GM23338 (cell line): Measurements from ENCODE around the gene KRTAP10-1. TPM values are rescaled to one million over a fixed set of nuclear protein-coding genes. Genes with fewer than 3 reads are reported as not detected.
"Not testable (repeated sequence)": the region's sequence is repeated elsewhere in the genome, so short reads cannot be mapped to it uniquely, and the experiment has no call there.

Source experiments
- ATAC-seq: fragments of 200-7000 bp; cut with Tn5 transposase; 3 replicates; pipeline ENCODE4 v1.9.1; 2020
- DNase-seq: peaks from one replicate; pipeline ENCODE4 v3.0.0-alpha.2; 2015; ENCODE audit warnings: low spot score
- H2AFZ ChIP-seq: fragments of 200-600 bp; sonication (generic); 2 replicates; pipeline ENCODE4 v1.8.0; 2016; ENCODE audit warnings: antibody characterized with exemption, mild to moderate bottlenecking, moderate library complexity
- H3F3A ChIP-seq: fragments of 200-600 bp; sonication (generic); replicated peaks from 2 replicates; pipeline ENCODE4 v1.8.0; 2017; ENCODE audit warnings: antibody characterized with exemption, mixed run types, low read depth
- H3K27ac ChIP-seq: fragments of 200-600 bp; sonication (generic); 2 replicates; pipeline ENCODE4 v1.6.1; 2016; ENCODE audit warnings: low read depth
- H3K27me3 ChIP-seq: fragments of 200-600 bp; sonication (generic); 2 replicates; pipeline ENCODE4 v1.8.0; 2016; ENCODE audit warnings: mild to moderate bottlenecking, mixed run types, moderate library complexity; ENCODE audit not compliant: insufficient read depth
- H3K36me3 ChIP-seq: fragments of 200-600 bp; sonication (generic); 2 replicates; pipeline ENCODE4 v1.8.0; 2016; ENCODE audit warnings: mild to moderate bottlenecking; ENCODE audit not compliant: insufficient read depth
- H3K4me1 ChIP-seq: fragments of 200-600 bp; sonication (generic); 2 replicates; pipeline ENCODE4 v1.8.0; 2016; ENCODE audit warnings: mild to moderate bottlenecking, moderate library complexity; ENCODE audit not compliant: insufficient read depth
- H3K4me2 ChIP-seq: fragments of 200-600 bp; sonication (generic); 2 replicates; pipeline ENCODE4 v1.7.1; 2017; ENCODE audit warnings: mixed run types
- H3K4me3 ChIP-seq: fragments of 200-600 bp; sonication (generic); 2 replicates; pipeline ENCODE4 v1.6.1; 2016; ENCODE audit warnings: mixed run types
- H3K79me2 ChIP-seq: fragments of 200-600 bp; sonication (generic); replicated peaks from 2 replicates; pipeline ENCODE4 v1.8.0; 2017; ENCODE audit warnings: mild to moderate bottlenecking; ENCODE audit not compliant: insufficient read depth
- H3K9me2 ChIP-seq: fragments of 200-600 bp; sonication (generic); 2 replicates; pipeline ENCODE4 v1.8.0; 2017; ENCODE audit not compliant: insufficient read depth
- H4K20me1 ChIP-seq: fragments of 200-600 bp; sonication (generic); replicated peaks from 2 replicates; pipeline ENCODE4 v1.8.0; 2017; ENCODE audit warnings: mild to moderate bottlenecking; ENCODE audit not compliant: insufficient read depth
- H3K27ac Mint-ChIP-seq: 2 replicates; pipeline ENCODE4 v1.8.0; 2020; ENCODE audit warnings: inconsistent platforms, mild to moderate bottlenecking, moderate library complexity, mixed read lengths
- H3K27me3 Mint-ChIP-seq: 3 replicates; pipeline ENCODE4 v1.8.0; 2022; ENCODE audit warnings: low read depth, mild to moderate bottlenecking, moderate library complexity, mixed read lengths, inconsistent platforms; ENCODE audit not compliant: insufficient read depth, poor library complexity
- H3K36me3 Mint-ChIP-seq: 3 replicates; pipeline ENCODE4 v1.8.0; 2021; ENCODE audit warnings: low read depth, mild to moderate bottlenecking, inconsistent platforms, moderate library complexity, mixed read lengths
- H3K4me1 Mint-ChIP-seq: 3 replicates; pipeline ENCODE4 v1.8.0; 2020; ENCODE audit warnings: mild to moderate bottlenecking, inconsistent platforms, mixed read lengths
- H3K4me3 Mint-ChIP-seq: 3 replicates; pipeline ENCODE4 v1.8.0; 2021; ENCODE audit warnings: moderate library complexity, mild to moderate bottlenecking, inconsistent platforms, mixed read lengths
- H3K9me3 Mint-ChIP-seq: 3 replicates; pipeline ENCODE4 v1.8.0; 2020; ENCODE audit warnings: moderate library complexity, mild to moderate bottlenecking, inconsistent platforms, mixed read lengths
- NANOG ChIP-seq: IDR thresholded peaks from 2 replicates; pipeline ENCODE4 v1.6.1; 2016; ENCODE audit warnings: antibody characterized with exemption, borderline replicate concordance
- polyA plus RNA-seq: library from polyadenylated mRNA; unstranded; fragments of >200 nt; fragmentation: Nextera tagmentation; extraction: Ambion mirVana; gene quantifications from 2 replicates; pipeline ENCODE4 v1.2.1, GENCODE V29; 2016
- total RNA-seq: library from RNA; depleted of rRNA; stranded (reverse); fragments of >200 nt; shearing (Covaris generic); gene quantifications from 2 replicates; pipeline ENCODE4 v1.2.3, GENCODE V29; 2014
- TF ChIP-seq, protein P1 (sequence below): fragments of 250-450 bp; sonication (Bioruptor Pico); IDR thresholded peaks from 2 replicates; pipeline ENCODE4 v1.5.0; 2020; ENCODE audit warnings: mild to moderate bottlenecking, moderate library complexity

Gene KRTAP10-1
- total and polyA plus RNA-seq, 2 experiments from 2014 or later = not detected

DNA sequence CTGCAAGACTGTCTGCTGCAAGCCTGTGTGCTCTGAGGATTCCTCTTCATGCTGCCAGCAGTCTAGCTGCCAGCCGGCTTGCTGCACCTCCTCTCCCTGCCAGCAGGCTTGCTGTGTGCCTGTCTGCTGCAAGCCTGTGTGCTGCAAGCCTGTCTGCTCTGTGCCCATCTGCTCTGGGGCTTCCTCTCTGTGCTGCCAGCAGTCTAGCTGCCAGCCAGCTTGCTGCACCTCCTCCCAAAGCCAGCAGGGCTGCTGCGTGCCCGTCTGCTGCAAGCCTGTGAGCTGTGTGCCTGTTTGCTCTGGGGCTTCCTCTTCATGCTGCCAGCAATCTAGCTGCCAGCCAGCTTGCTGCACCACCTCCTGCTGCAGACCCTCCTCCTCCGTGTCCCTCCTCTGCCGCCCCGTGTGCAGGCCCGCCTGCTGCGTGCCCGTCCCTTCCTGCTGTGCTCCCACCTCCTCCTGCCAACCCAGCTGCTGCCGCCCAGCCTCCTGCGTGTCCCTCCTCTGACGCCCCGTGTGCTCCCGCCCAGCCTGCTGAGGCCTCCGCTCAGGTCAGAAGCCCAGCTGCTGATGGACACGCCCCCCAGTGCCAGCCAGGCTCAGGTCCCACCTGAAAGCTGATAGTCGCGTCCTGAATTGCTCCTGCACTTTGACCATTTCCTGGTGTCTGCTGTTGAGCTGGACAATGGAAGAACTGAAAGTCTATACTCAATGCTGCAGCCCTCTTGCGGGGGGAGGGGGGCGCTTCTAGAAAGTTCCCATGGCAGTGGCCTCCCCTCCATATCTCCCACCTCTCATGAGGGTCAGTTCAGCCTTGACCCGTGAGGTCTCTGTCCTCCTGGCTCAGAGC, 34.7 kb upstream of the KRTAP10-1 start (continued):
- TF ChIP-seq NANOG = no peak
- TF ChIP-seq, protein P1, sequence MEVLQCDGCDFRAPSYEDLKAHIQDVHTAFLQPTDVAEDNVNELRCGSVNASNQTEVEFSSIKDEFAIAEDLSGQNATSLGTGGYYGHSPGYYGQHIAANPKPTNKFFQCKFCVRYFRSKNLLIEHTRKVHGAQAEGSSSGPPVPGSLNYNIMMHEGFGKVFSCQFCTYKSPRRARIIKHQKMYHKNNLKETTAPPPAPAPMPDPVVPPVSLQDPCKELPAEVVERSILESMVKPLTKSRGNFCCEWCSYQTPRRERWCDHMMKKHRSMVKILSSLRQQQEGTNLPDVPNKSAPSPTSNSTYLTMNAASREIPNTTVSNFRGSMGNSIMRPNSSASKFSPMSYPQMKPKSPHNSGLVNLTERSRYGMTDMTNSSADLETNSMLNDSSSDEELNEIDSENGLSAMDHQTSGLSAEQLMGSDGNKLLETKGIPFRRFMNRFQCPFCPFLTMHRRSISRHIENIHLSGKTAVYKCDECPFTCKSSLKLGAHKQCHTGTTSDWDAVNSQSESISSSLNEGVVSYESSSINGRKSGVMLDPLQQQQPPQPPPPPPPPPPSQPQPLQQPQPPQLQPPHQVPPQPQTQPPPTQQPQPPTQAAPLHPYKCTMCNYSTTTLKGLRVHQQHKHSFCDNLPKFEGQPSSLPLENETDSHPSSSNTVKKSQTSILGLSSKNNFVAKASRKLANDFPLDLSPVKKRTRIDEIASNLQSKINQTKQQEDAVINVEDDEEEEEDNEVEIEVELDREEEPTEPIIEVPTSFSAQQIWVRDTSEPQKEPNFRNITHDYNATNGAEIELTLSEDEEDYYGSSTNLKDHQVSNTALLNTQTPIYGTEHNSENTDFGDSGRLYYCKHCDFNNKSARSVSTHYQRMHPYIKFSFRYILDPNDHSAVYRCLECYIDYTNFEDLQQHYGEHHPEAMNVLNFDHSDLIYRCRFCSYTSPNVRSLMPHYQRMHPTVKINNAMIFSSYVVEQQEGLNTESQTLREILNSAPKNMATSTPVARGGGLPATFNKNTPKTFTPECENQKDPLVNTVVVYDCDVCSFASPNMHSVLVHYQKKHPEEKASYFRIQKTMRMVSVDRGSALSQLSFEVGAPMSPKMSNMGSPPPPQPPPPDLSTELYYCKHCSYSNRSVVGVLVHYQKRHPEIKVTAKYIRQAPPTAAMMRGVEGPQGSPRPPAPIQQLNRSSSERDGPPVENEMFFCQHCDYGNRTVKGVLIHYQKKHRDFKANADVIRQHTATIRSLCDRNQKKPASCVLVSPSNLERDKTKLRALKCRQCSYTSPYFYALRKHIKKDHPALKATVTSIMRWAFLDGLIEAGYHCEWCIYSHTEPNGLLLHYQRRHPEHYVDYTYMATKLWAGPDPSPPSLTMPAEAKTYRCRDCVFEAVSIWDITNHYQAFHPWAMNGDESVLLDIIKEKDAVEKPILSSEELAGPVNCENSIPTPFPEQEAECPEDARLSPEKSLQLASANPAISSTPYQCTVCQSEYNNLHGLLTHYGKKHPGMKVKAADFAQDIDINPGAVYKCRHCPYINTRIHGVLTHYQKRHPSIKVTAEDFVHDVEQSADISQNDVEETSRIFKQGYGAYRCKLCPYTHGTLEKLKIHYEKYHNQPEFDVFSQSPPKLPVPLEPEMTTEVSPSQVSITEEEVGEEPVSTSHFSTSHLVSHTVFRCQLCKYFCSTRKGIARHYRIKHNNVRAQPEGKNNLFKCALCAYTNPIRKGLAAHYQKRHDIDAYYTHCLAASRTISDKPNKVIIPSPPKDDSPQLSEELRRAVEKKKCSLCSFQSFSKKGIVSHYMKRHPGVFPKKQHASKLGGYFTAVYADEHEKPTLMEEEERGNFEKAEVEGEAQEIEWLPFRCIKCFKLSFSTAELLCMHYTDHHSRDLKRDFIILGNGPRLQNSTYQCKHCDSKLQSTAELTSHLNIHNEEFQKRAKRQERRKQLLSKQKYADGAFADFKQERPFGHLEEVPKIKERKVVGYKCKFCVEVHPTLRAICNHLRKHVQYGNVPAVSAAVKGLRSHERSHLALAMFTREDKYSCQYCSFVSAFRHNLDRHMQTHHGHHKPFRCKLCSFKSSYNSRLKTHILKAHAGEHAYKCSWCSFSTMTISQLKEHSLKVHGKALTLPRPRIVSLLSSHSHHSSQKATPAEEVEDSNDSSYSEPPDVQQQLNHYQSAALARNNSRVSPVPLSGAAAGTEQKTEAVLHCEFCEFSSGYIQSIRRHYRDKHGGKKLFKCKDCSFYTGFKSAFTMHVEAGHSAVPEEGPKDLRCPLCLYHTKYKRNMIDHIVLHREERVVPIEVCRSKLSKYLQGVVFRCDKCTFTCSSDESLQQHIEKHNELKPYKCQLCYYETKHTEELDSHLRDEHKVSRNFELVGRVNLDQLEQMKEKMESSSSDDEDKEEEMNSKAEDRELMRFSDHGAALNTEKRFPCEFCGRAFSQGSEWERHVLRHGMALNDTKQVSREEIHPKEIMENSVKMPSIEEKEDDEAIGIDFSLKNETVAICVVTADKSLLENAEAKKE (CRISPR knock-in tag) = no peak

DNA sequence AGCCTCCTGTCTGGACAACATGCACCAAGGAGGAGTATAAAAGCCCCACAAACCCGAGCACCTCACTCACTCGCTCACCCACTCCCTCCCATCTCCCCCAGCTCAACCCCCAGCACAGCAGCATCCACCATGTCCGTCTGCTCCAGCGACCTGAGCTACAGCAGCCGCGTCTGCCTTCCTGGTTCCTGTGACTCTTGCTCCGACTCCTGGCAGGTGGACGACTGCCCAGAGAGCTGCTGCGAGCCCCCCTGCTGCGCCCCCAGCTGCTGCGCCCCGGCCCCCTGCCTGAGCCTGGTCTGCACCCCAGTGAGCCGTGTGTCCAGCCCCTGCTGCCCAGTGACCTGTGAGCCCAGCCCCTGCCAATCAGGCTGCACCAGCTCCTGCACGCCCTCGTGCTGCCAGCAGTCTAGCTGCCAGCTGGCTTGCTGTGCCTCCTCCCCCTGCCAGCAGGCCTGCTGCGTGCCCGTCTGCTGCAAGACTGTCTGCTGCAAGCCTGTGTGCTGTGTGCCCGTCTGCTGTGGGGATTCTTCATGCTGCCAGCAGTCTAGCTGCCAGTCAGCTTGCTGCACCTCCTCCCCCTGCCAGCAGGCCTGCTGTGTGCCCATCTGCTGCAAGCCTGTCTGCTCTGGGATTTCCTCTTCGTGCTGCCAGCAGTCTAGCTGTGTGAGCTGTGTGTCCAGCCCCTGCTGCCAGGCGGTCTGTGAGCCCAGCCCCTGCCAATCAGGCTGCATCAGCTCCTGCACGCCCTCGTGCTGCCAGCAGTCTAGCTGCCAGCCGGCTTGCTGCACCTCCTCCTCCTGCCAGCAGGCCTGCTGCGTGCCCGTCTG, 33.8 kb upstream of the KRTAP10-1 start, which contains the start of gene KRTAP10-4:
TSS of gene KRTAP10-4 (plus strand) at position 100 of the 827 bp plus-strand sequence. CDS start at position 130, 30 bp downstream.
- H3K4me3 Mint-ChIP-seq, H3K4me1 ChIP-seq, H4K20me1 ChIP-seq, H3K79me2 ChIP-seq, H3K27me3 ChIP-seq, H3K27ac ChIP-seq, H3K4me1 Mint-ChIP-seq, H3K27ac Mint-ChIP-seq, H3F3A ChIP-seq, H3K4me3 ChIP-seq, H3K9me2 ChIP-seq, H3K36me3 ChIP-seq, ATAC-seq, H3K36me3 Mint-ChIP-seq, H3K4me2 ChIP-seq, DNase-seq: not testable (repeated sequence)
- Mint-ChIP-seq H3K27me3 (peaks cover 12% of the 10 kb centered on the region), H3K9me3 (peaks cover 45% of the 10 kb centered on the region)
- 0 out of 2 replicates have a peak within 1 kb of the TSS, but pooled peaks have one; percentile 38 for H2AFZ ChIP-seq
